MM.1S (cell line): ENCODE measurements around the gene MFNG.

Experiments used
- CTCF ChIP-seq: fragments of 300-600 bp; sonication (generic); IDR thresholded peaks from 2 replicates; pipeline ENCODE4 v1.5.1; 2016; ENCODE audit warnings: antibody characterized with exemption, low read length, mixed read lengths
- EZH2 ChIP-seq: fragments of 300-600 bp; sonication (generic); optimal IDR thresholded peaks from 2 replicates; pipeline ENCODE3; 2017; ENCODE audit warnings: low read depth, mild to moderate bottlenecking, antibody characterized with exemption, low read length, mixed read lengths

- no peak for TF ChIP-seq CTCF
- no peak for TF ChIP-seq EZH2
Observed at GRCh38 chr22:37520776-37521191, 34.6 kb upstream of the MFNG start.
